Suprapubic skin (tissue), 3 donors: ENCODE results near the gene KIR3DL1.
"Not testable (repeated sequence)": the region's sequence is repeated elsewhere in the genome, so short reads cannot be mapped to it uniquely, and the experiment has no call there.

ENCODE experiments used
- POLR2A ChIP-seq, 2 donors: fragments of 450-650 bp; IDR thresholded peaks; one replicate each; pipeline ENCODE4 v1.6.1; 2017; ENCODE audit warnings: antibody characterized with exemption in 2 of 2, mild to moderate bottlenecking in 2 of 2, moderate library complexity in 2 of 2
- TF ChIP-seq, protein P1 (sequence below), 2 donors: fragments of 200-600 bp in 1 of 2; fragments of 450-650 bp in 1 of 2; sonication (generic) in 1 of 2; IDR thresholded peaks; one replicate each; pipeline ENCODE4 v1.5.1; 2016 to 2019; ENCODE audit warnings: antibody characterized with exemption in 2 of 2, mild to moderate bottlenecking in 1 of 2, moderate library complexity in 1 of 2

DNA sequence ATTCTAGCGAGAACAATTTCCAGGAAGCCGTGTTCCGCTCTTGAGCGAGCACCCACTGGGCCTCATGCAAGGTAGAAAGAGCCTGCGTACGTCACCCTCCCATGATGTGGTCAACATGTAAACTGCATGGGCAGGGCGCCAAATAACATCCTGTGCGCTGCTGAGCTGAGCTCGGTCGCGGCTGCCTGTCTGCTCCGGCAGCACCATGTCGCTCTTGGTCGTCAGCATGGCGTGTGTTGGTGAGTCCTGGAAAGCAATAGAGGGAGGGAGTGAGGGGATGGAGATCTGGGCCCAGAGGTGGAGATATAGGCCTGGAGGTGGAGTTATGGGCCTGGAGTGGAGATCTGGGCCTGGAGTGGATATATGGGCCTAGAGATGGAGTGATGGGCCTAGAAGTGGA, 46.6 kb upstream of the KIR3DL1 start, which contains the start of gene KIR2DL1:
- TF ChIP-seq, protein P1, sequence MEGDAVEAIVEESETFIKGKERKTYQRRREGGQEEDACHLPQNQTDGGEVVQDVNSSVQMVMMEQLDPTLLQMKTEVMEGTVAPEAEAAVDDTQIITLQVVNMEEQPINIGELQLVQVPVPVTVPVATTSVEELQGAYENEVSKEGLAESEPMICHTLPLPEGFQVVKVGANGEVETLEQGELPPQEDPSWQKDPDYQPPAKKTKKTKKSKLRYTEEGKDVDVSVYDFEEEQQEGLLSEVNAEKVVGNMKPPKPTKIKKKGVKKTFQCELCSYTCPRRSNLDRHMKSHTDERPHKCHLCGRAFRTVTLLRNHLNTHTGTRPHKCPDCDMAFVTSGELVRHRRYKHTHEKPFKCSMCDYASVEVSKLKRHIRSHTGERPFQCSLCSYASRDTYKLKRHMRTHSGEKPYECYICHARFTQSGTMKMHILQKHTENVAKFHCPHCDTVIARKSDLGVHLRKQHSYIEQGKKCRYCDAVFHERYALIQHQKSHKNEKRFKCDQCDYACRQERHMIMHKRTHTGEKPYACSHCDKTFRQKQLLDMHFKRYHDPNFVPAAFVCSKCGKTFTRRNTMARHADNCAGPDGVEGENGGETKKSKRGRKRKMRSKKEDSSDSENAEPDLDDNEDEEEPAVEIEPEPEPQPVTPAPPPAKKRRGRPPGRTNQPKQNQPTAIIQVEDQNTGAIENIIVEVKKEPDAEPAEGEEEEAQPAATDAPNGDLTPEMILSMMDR (IDR thresholded peaks at IDR 0.05): not testable (repeated sequence)
- TF ChIP-seq POLR2A (IDR thresholded peaks at IDR 0.05): not testable (repeated sequence)
